GM12873 (cell line): Measurements from ENCODE around the gene AMPH.

ENCODE experiments used
- TF ChIP-seq, protein P1 (sequence below): IDR thresholded peaks from 2 replicates; pipeline ENCODE4 v1.5.1; 2012; ENCODE audit warnings: low read depth, mild to moderate bottlenecking, moderate library complexity, low read length, control low read depth; ENCODE audit not compliant: insufficient read depth; ENCODE audit errors: missing control alignments

Gene AMPH

GRCh38 chr7:38630720-38631673 is at the start of gene AMPH:
TSS of gene AMPH (minus strand) at chr7:38631373. CDS start at chr7:38631351, 22 bp downstream.
- TF ChIP-seq, protein P1, sequence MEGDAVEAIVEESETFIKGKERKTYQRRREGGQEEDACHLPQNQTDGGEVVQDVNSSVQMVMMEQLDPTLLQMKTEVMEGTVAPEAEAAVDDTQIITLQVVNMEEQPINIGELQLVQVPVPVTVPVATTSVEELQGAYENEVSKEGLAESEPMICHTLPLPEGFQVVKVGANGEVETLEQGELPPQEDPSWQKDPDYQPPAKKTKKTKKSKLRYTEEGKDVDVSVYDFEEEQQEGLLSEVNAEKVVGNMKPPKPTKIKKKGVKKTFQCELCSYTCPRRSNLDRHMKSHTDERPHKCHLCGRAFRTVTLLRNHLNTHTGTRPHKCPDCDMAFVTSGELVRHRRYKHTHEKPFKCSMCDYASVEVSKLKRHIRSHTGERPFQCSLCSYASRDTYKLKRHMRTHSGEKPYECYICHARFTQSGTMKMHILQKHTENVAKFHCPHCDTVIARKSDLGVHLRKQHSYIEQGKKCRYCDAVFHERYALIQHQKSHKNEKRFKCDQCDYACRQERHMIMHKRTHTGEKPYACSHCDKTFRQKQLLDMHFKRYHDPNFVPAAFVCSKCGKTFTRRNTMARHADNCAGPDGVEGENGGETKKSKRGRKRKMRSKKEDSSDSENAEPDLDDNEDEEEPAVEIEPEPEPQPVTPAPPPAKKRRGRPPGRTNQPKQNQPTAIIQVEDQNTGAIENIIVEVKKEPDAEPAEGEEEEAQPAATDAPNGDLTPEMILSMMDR = no peak

- TF ChIP-seq, protein P1 = no peak
These were observed 48.2 kb upstream of the AMPH start for GRCh38 chr7:38679419-38679818.

DNA sequence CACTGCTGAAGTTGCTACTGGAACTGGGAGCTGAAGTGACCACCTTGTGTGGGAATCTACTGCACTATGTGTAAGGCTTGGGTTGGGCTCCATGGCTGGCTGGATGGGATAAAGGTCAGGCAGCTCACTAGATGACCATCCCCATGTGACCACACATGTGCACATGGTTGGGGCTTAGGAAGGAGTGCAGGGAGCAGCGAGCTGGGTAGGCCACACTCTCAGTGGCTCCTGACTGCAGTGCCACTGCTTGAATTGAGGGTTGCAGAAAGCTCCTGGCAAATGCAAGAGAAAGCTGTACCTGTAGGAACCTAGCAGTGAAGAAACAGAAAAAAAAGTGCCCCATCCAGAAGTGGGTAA is 47.5 kb upstream of the AMPH start:
- TF ChIP-seq, protein P1 = no peak

DNA sequence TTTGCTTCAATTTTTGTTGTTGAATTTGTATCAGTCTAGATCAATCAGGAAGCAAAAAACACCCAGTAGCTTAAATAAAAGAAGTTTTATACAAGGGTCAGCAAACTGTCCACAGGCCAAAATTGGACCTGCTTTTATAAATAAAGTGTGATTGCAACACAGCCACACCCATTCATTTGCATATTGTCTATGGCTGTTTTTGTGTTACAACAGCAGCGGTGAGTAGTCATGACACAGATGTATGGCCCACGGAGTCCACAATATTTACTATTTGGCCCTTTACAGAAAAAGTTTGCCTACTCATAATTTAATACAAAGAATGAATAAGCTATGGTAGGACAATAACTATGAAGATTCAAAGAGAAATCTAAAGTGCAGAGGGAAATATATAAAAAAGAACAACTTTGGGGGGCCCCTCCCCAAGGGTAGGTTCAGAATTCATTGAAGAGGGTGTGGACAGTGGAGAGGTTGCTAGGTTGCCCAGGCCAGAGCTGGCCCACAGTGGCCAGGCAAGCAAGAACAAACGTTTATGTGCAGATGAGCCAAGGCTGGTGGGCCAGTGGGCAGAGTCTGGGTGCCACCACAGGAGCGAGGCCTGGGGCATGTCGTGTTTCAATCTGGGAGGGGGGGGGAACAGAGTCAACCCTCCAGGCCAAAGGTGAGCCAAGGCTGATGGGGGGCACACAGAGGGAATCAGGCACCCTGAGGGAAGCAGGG is 47.0 kb upstream of the AMPH start:
- TF ChIP-seq, protein P1 = no peak

GRCh38 chr7:38675494-38676106 is 44.4 kb upstream of the AMPH start:
- TF ChIP-seq, protein P1 = no peak

- TF ChIP-seq, protein P1 = no peak
These were observed 43.3 kb upstream of the AMPH start for GRCh38 chr7:38674513-38674912.

DNA sequence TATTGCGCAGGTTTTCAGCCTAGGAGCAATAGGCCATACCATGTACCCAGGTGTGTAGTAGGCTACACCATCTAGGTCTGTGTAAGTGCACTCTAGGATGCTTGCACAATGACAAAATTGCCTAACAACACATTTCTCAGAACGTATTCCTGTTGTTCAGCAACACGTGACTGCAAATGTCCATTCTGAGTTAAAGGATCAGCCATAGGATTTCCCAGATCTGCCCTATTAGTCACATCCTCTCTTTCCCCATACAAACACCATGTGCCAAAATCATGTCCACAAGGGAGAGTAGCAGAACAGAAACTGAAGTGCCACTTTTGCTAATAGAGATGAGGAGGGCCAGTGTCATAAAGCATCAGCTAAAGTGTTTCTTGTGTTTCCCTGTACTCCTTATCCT is 42.6 kb upstream of the AMPH start:
- TF ChIP-seq, protein P1 = no peak
